H1 (cell line): ENCODE measurements around the gene ASF1B. TPM values are rescaled to one million over a fixed set of nuclear protein-coding genes. Genes with fewer than 3 reads are reported as not detected.

Source experiments
- CTCF ChIA-PET: fragments of 300-600 bp; sonication (Branson Sonifier 250); formaldehyde crosslinking; loops from one replicate; lab custom pipeline; 2021; ENCODE audit not compliant: partially characterized antibody; lab: Charles Lee
- POLR2A ChIA-PET: fragments of 300-600 bp; sonication (Branson Sonifier 250); formaldehyde crosslinking; loops from one replicate; lab custom pipeline; 2021; ENCODE audit warnings: inconsistent platforms; ENCODE audit not compliant: partially characterized antibody; lab: Charles Lee
- DNase-seq, 2 experiments: peaks; one replicate each; pipeline versions ENCODE4 v3.0.0 to v3.0.0-alpha.2; 2010 to 2022; ENCODE audit warnings: low spot score in 2 of 2, low read depth in 1 of 2, mixed read lengths in 1 of 2
- FAIRE-seq: peaks from 2 replicates; lab custom pipeline; 2011; peaks lifted over from hg19 to GRCh38; lab: Jason Lieb, UNC
- H2AFZ ChIP-seq: 2 replicates; pipeline ENCODE4 v1.8.1; 2012; ENCODE audit warnings: low read length, inconsistent platforms
- H2AK5ac ChIP-seq: 2 replicates; pipeline ENCODE4 v1.6.1; 2013; ENCODE audit warnings: low read depth, low read length
- H2BK120ac ChIP-seq: replicated peaks from 2 replicates; pipeline ENCODE3; 2013; ENCODE audit warnings: low read depth, low read length, inconsistent platforms
- H2BK12ac ChIP-seq: 2 replicates; pipeline ENCODE4 v1.6.1; 2013; ENCODE audit warnings: low read depth, low read length
- H2BK15ac ChIP-seq: 2 replicates; pipeline ENCODE4 v1.6.1; 2013; ENCODE audit warnings: low read length
- H2BK20ac ChIP-seq: 2 replicates; pipeline ENCODE4 v1.6.1; 2013; ENCODE audit warnings: low read length
- H2BK5ac ChIP-seq: 2 replicates; pipeline ENCODE4 v1.6.1; 2013; ENCODE audit warnings: low read depth, low read length
- H3K14ac ChIP-seq: 2 replicates; pipeline ENCODE4 v1.6.1; 2013; ENCODE audit warnings: inconsistent platforms; ENCODE audit not compliant: insufficient read length
- H3K18ac ChIP-seq: 2 replicates; pipeline ENCODE4 v1.6.1; 2013; ENCODE audit warnings: low read length; ENCODE audit errors: extremely low read depth
- H3K23ac ChIP-seq: 2 replicates; pipeline ENCODE4 v1.6.1; 2013; ENCODE audit warnings: inconsistent platforms; ENCODE audit not compliant: insufficient read length
- H3K23me2 ChIP-seq: 2 replicates; pipeline ENCODE4 v1.6.1; 2013; ENCODE audit warnings: low read depth, low read length
- H3K27ac ChIP-seq: 2 replicates; pipeline ENCODE4 v1.6.1; 2011; ENCODE audit warnings: low read depth, low read length, inconsistent platforms
- H3K27me3 ChIP-seq, 4 experiments: replicated peaks in 1 of 4; 1 replicate in 1 of 4; 2 replicates in 3 of 4; pipeline versions ENCODE4 v1.6.1 to v1.8.1; 2011 to 2013; ENCODE audit warnings: low read length in 3 of 4, mild to moderate bottlenecking in 3 of 4, inconsistent platforms in 2 of 4, mixed read lengths in 2 of 4, moderate library complexity in 1 of 4; ENCODE audit not compliant: control insufficient read depth in 3 of 4, insufficient read depth in 3 of 4; ENCODE audit errors: extremely low read depth in 1 of 4
- H3K36me3 ChIP-seq, 4 experiments: 2 replicates each; pipeline versions ENCODE4 v1.6.1 to v1.8.1; 2011 to 2013; ENCODE audit warnings: mild to moderate bottlenecking in 4 of 4, low read length in 3 of 4, moderate library complexity in 2 of 4, control low read depth in 1 of 4, inconsistent platforms in 1 of 4; ENCODE audit not compliant: insufficient read depth in 4 of 4, control insufficient read depth in 2 of 4
- H3K4ac ChIP-seq: replicated peaks from 2 replicates; pipeline ENCODE3; 2013; ENCODE audit warnings: low read length, low read depth, mixed read lengths, inconsistent platforms; ENCODE audit not compliant: insufficient read length
- H3K4me1 ChIP-seq, 4 experiments: replicated peaks in 1 of 4; 1 replicate in 1 of 4; 2 replicates in 3 of 4; pipeline versions ENCODE4 v1.6.1 to v1.8.1; 2011 to 2013; ENCODE audit warnings: low read length in 3 of 4, inconsistent platforms in 2 of 4, mixed read lengths in 1 of 4; ENCODE audit not compliant: insufficient read depth in 4 of 4, control insufficient read depth in 3 of 4
- H3K4me2 ChIP-seq, 2 experiments: 2 replicates each; pipeline versions ENCODE4 v1.6.1 to v1.8.1; 2011 to 2013; ENCODE audit warnings: low read depth in 2 of 2, low read length in 2 of 2, control low read depth in 1 of 2, inconsistent platforms in 1 of 2, mild to moderate bottlenecking in 1 of 2; ENCODE audit not compliant: insufficient read depth in 1 of 2
- H3K4me3 ChIP-seq, 4 experiments: fragments of 200-600, 300-600 bp in 1 of 4; sonication (generic), shearing (Covaris generic), sonication (Bioruptor Twin) in 1 of 4; 2 replicates each; pipeline versions ENCODE4 v1.5.1 to v1.8.1; 2011 to 2016; ENCODE audit warnings: low read length in 4 of 4, low read depth in 3 of 4, control low read depth in 2 of 4, inconsistent platforms in 2 of 4, mild to moderate bottlenecking in 2 of 4, mixed read lengths in 1 of 4, moderate library complexity in 1 of 4; ENCODE audit not compliant: insufficient read depth in 2 of 4; ENCODE audit errors: extremely low read depth in 1 of 4
- H3K56ac ChIP-seq: replicated peaks from 2 replicates; pipeline ENCODE3; 2013; ENCODE audit warnings: low read depth, mild to moderate bottlenecking, mixed read lengths, low read length, inconsistent platforms; ENCODE audit not compliant: insufficient read length
- H3K79me1 ChIP-seq: 2 replicates; pipeline ENCODE4 v1.6.1; 2013; ENCODE audit warnings: low read depth, low read length, control low read depth
- H3K79me2 ChIP-seq, 2 experiments: 2 replicates each; pipeline versions ENCODE4 v1.6.1 to v1.8.1; 2012 to 2013; ENCODE audit warnings: low read length in 2 of 2, mild to moderate bottlenecking in 2 of 2, inconsistent platforms in 1 of 2; ENCODE audit not compliant: insufficient read depth in 2 of 2, control insufficient read depth in 1 of 2
- H3K9ac ChIP-seq, 4 experiments: replicated peaks in 1 of 4; 1 replicate in 1 of 4; 2 replicates in 3 of 4; pipeline versions ENCODE4 v1.6.1 to v1.8.1; 2011 to 2013; ENCODE audit warnings: low read depth in 3 of 4, low read length in 3 of 4, control low read depth in 2 of 4, mild to moderate bottlenecking in 2 of 4, moderate library complexity in 2 of 4, inconsistent platforms in 1 of 4; ENCODE audit errors: extremely low read depth in 1 of 4
- H3K9me3 ChIP-seq, 2 experiments: 2 replicates each; pipeline versions ENCODE4 v1.6.1 to v1.8.1; 2012 to 2013; ENCODE audit warnings: mild to moderate bottlenecking in 2 of 2, moderate library complexity in 2 of 2, control low read depth in 1 of 2, inconsistent platforms in 1 of 2, low read depth in 1 of 2, low read length in 1 of 2, mixed read lengths in 1 of 2; ENCODE audit not compliant: insufficient read depth in 2 of 2
- H4K20me1 ChIP-seq, 2 experiments: replicated peaks in 1 of 2; 2 replicates each; pipeline versions ENCODE3 to v1.8.1; 2011 to 2013; ENCODE audit warnings: inconsistent platforms in 2 of 2, low read length in 2 of 2, mild to moderate bottlenecking in 1 of 2; ENCODE audit not compliant: insufficient read depth in 2 of 2, control insufficient read depth in 1 of 2
- H4K5ac ChIP-seq: 2 replicates; pipeline ENCODE4 v1.6.1; 2013; ENCODE audit warnings: low read length, low read depth, mixed read lengths, inconsistent platforms; ENCODE audit not compliant: insufficient read length
- H4K8ac ChIP-seq: 2 replicates; pipeline ENCODE4 v1.8.0; 2013; ENCODE audit warnings: mild to moderate bottlenecking, moderate library complexity, low read length, inconsistent platforms; ENCODE audit not compliant: insufficient read depth; ENCODE audit errors: extremely low read depth
- H4K91ac ChIP-seq: replicated peaks from 2 replicates; pipeline ENCODE3; 2013; ENCODE audit warnings: low read length, mixed read lengths, inconsistent platforms; ENCODE audit not compliant: insufficient read length
- ASH2L ChIP-seq: fragments of 200-600, 300-600 bp; sonication (generic); IDR thresholded peaks from one replicate; pipeline ENCODE4 v1.7.1; 2017; ENCODE audit warnings: low read length
- BACH1 ChIP-seq: IDR thresholded peaks from 2 replicates; pipeline ENCODE4 v1.6.1; 2012; ENCODE audit warnings: low read length, improper control_type of control experiment
- CHD1 ChIP-seq: IDR thresholded peaks from 2 replicates; pipeline ENCODE4 v1.6.1; 2012; ENCODE audit warnings: low read depth, low read length, improper control_type of control experiment
- CHD2 ChIP-seq: IDR thresholded peaks from 2 replicates; pipeline ENCODE4 v1.6.1; 2012; ENCODE audit warnings: low read length, improper control_type of control experiment
- CREB1 ChIP-seq: IDR thresholded peaks from 2 replicates; pipeline ENCODE4 v1.6.1; 2012; ENCODE audit warnings: inconsistent platforms
- GABPA ChIP-seq: IDR thresholded peaks from 2 replicates; pipeline ENCODE4 v1.6.1; 2011; ENCODE audit warnings: mild to moderate bottlenecking, low read length, moderate library complexity, borderline replicate concordance; ENCODE audit not compliant: insufficient read depth
- GTF2F1 ChIP-seq: IDR thresholded peaks from 2 replicates; pipeline ENCODE4 v1.6.1; 2012; ENCODE audit warnings: low read depth, low read length, improper control_type of control experiment, borderline replicate concordance
- NANOG ChIP-seq: IDR thresholded peaks from 2 replicates; pipeline ENCODE4 v1.6.1; 2011; ENCODE audit warnings: low read length, low read depth, mild to moderate bottlenecking, inconsistent platforms; ENCODE audit not compliant: insufficient read depth, poor library complexity, severe bottlenecking
- POLR2A ChIP-seq, 2 experiments: IDR thresholded peaks; 1 replicate in 1 of 2; 2 replicates in 1 of 2; pipeline ENCODE4 v1.6.1; 2011; ENCODE audit warnings: low read depth in 2 of 2, low read length in 2 of 2, mild to moderate bottlenecking in 2 of 2; ENCODE audit errors: control extremely low read depth in 1 of 2
- POU5F1 ChIP-seq: IDR thresholded peaks from 2 replicates; pipeline ENCODE4 v1.6.1; 2011; ENCODE audit warnings: low read depth, mild to moderate bottlenecking, low read length, moderate library complexity
- SIN3A ChIP-seq, 2 experiments: IDR thresholded peaks in 1 of 2; conservative IDR thresholded peaks in 1 of 2; 2 replicates each; pipeline ENCODE4 v1.6.1; 2011 to 2012; ENCODE audit warnings: low read length in 2 of 2, improper control_type of control experiment in 1 of 2, low read depth in 1 of 2, mild to moderate bottlenecking in 1 of 2
- SIX5 ChIP-seq: IDR thresholded peaks from 2 replicates; pipeline ENCODE4 v1.6.1; 2011; ENCODE audit warnings: mild to moderate bottlenecking, low read depth, low read length
- SP1 ChIP-seq: IDR thresholded peaks from 2 replicates; pipeline ENCODE4 v1.6.1; 2011; ENCODE audit warnings: low read depth, low read length
- SRF ChIP-seq: IDR thresholded peaks from 2 replicates; pipeline ENCODE4 v1.6.1; 2011; ENCODE audit warnings: mild to moderate bottlenecking, low read depth, low read length, moderate library complexity
- WGBS, 2 experiments: shearing (Covaris generic) in 1 of 2; methylation state at CpG; one replicate each; pipeline versions ENCODE4 v1.1.6 to v1.1.7; 2013 to 2015; ENCODE audit warnings: low lambda C conversion rate in 2 of 2, mixed read lengths in 2 of 2, inconsistent platforms in 1 of 2, low coverage in 1 of 2, missing lambda C conversion rate in 1 of 2; ENCODE audit not compliant: insufficient replicate concordance in 2 of 2, insufficient coverage in 1 of 2, insufficient read length in 1 of 2; ENCODE audit errors: extremely low coverage in 1 of 2, missing lambda C conversion rate in 1 of 2; 5-methylcytosine and 5-hydroxymethylcytosine counted together
- polyA plus RNA-seq, 7 experiments: library from polyadenylated mRNA; depleted of rRNA in 3 of 7; stranded (reverse) in 5 of 7; unstranded in 2 of 7; fragments of >200 nt in 5 of 7; fragments of 200-250 nt in 2 of 7; gene quantifications; 1 replicate in 5 of 7; 2 replicates in 1 of 7; 4 replicates in 1 of 7; pipeline versions ENCODE4 v1.2.1 to v1.2.3, GENCODE V29; 2011 to 2013; ENCODE audit warnings: missing spikeins in 2 of 7, mixed read lengths in 2 of 7
- total RNA-seq: library from RNA; stranded (reverse); fragmentation: NEBNext Ultra II Directional; extraction: Animal tissue kit (Norgen Biotek cat#: 25700); gene quantifications from 2 replicates; pipeline ENCODE4 v1.2.1, GENCODE V29; 2021

ASF1B gene
- total and polyA plus RNA-seq, 2 of the 8 experiments (the other 6 are each of a cell fraction or from before 2014, with no cell fraction given), result 32.6 to 59.2 TPM

GRCh38 chr19:14156971-14157717 is 20.8 kb upstream of the ASF1B start:
- Histone ChIP-seq H3K79me2 (no peaks in the 10 kb centered on the region), H2BK15ac (no peak overlapping the region), H3K79me1 (peaks cover 2% of the 10 kb centered on the region), H3K14ac (no peak overlapping the region), H3K4me3 (no peak overlapping the region), H3K9ac (no peak overlapping the region), H2AK5ac (no peak overlapping the region), H3K27ac (no peak overlapping the region), H3K23ac (no peak overlapping the region), H3K18ac (no peak overlapping the region), H3K23me2 (no peaks in the 10 kb centered on the region), H4K20me1 (peaks cover 8 to 18% of the 10 kb centered on the region in 2 experiments), H3K4me2 (no peak overlapping the region), H2BK12ac (no peak overlapping the region), H2BK120ac (no peak overlapping the region), H2BK20ac (no peak overlapping the region), H3K9me3 (no peaks in the 10 kb centered on the region), H3K4ac (no peak overlapping the region), H3K27me3 (no peaks in the 10 kb centered on the region), H3K4me1 (no peaks in the 10 kb centered on the region; a peak in 1 of 7 replicates), H2AFZ (no peak overlapping the region), H3K36me3 (peaks cover 26 to 77% (median 67%) of the 10 kb centered on the region in 4 experiments), H4K91ac (no peak overlapping the region), H4K8ac (no peak overlapping the region), H2BK5ac (no peak overlapping the region; the same call in 1 of the 2 replicates), H4K5ac (no peak overlapping the region), H3K56ac (no peak overlapping the region)
- DNase-seq (no peak), FAIRE-seq (no peak)
- ChIA-PET POLR2A (interaction anchor here (1.2 to 3.5 kb wide), 2 partner anchors 8 to 11 kb away, joined by 3 to 20 read pairs; no protein-coding TSS in a partner anchor), CTCF (interaction anchor here (0.7 to 1.0 kb wide), 3 partner anchors 42 to 249 kb away, joined by 3 to 5 read pairs (median 3); no protein-coding TSS in a partner anchor)
- 94% methylated on average over 21 of the region's 26 CpGs; no CpG with 5 or more reads in 1 of the 2 experiments for WGBS, 2 experiments
- TF ChIP-seq SIN3A (conservative IDR thresholded peaks at IDR 0.05 in 1 of 2, IDR thresholded peaks at IDR 0.05 in 1 of 2; ENCODE audit: low read depth in 1 of 2, low read length in 2 of 2) (no peak), POLR2A (IDR thresholded peaks at IDR 0.05; ENCODE audit: control extremely low read depth in 1 of 2, low read depth in 2 of 2, low read length in 2 of 2) (no peak), GABPA (no peak), NANOG (no peak), CHD1 (no peak), SIX5 (no peak), SP1 (no peak), GTF2F1 (no peak), ASH2L (no peak), POU5F1 (no peak), CREB1 (no peak), CHD2 (no peak), BACH1 (no peak), SRF (no peak)
